ENCODE measurements around the gene DIABLO.
A peak's percentile ranks its signal among the peaks of the same experiment; 100 is the strongest.
"Not testable (repeated sequence)": the region's sequence is repeated elsewhere in the genome, so short reads cannot be mapped to it uniquely, and the experiment has no call there.

Gene DIABLO

GRCh38 chr12:122226366-122227125 lies 694 bp upstream of the DIABLO start:
- peak in 16 of 42 donors; percentile 12 to 60 (median 32) for DNase-seq
- intact Hi-C loops (cut with DNase I), result loop anchor here (5.0 to 10.0 kb wide), 2 partner anchors 41 to 278 kb away; partner anchors contain the start of genes VPS33A and ZCCHC8

GRCh38 chr12:122216445-122216844 lies 9.4 kb downstream of the DIABLO start:
- intact Hi-C loops (cut with DNase I), result no loop called here
- no peak for DNase-seq

- intact Hi-C loops (cut with DNase I), result no loop called here
Observed at GRCh38 chr12:122215771-122216170, 10.1 kb downstream of the DIABLO start.

GRCh38 chr12:122208073-122208820 lies 17.6 kb downstream of the DIABLO start:
- peak in 1 of 42 donors; percentile 12 for DNase-seq
- intact Hi-C loops (cut with DNase I), result no loop called here

More at GRCh38 chr12:122215771-122216170, 10.1 kb downstream of the DIABLO start:
- no peak for DNase-seq

GRCh38 chr12:122207391-122207790 lies 18.5 kb downstream of the DIABLO start:
- intact Hi-C loops (cut with DNase I), result no loop called here
- no peak for DNase-seq

GRCh38 chr12:122206976-122207375 lies 18.9 kb downstream of the DIABLO start:
- DNase-seq, result peak in 1 of 42 donors; percentile 13
- intact Hi-C loops (cut with DNase I), result no loop called here

GRCh38 chr12:122206111-122206881 lies 19.6 kb downstream of the DIABLO start:
- intact Hi-C loops (cut with DNase I), result no loop called here

GRCh38 chr12:122205053-122205925 lies 20.6 kb downstream of the DIABLO start:
- peak in 1 of 42 donors; percentile 14 for DNase-seq
- intact Hi-C loops (cut with DNase I), result no loop called here

More at GRCh38 chr12:122206111-122206881, 19.6 kb downstream of the DIABLO start:
- DNase-seq, result peak in 3 of 42 donors; percentile 3 to 30 (median 15)

GRCh38 chr12:122204167-122205052 lies 21.4 kb downstream of the DIABLO start:
- intact Hi-C loops (cut with DNase I), result no loop called here
- peak in 4 of 42 donors; percentile 25 to 32 (median 26) for DNase-seq

GRCh38 chr12:122203301-122204166 lies 22.3 kb downstream of the DIABLO start, which contains the start of gene B3GNT4:
TSS of gene B3GNT4 (plus strand) at chr12:122203709. CDS start at chr12:122204619, 910 bp downstream.
- DNase-seq, result peak; percentile 55 to 89 (median 78)
- intact Hi-C loops (cut with DNase I), result no loop called here

- intact Hi-C loops (cut with DNase I); DNase-seq: not testable (repeated sequence)
Observed at GRCh38 chr12:122202811-122203210, 23.0 kb downstream of the DIABLO start.

GRCh38 chr12:122202017-122202416 lies 23.8 kb downstream of the DIABLO start:
- intact Hi-C loops (cut with DNase I), result no loop called here
- no peak for DNase-seq

- intact Hi-C loops (cut with DNase I), result no loop called here
- DNase-seq, result no peak
Observed at GRCh38 chr12:122201381-122201780, 24.5 kb downstream of the DIABLO start.

- no peak for DNase-seq
Observed at GRCh38 chr12:122200541-122201175, 25.2 kb downstream of the DIABLO start.

GRCh38 chr12:122199484-122200355 lies 26.1 kb downstream of the DIABLO start:
- peak in 1 of 42 donors; percentile 17 for DNase-seq
- intact Hi-C loops (cut with DNase I), result no loop called here

More at GRCh38 chr12:122200541-122201175, 25.2 kb downstream of the DIABLO start:
- intact Hi-C loops (cut with DNase I), result no loop called here
